Measurements from ENCODE around the gene LHX3.

DNA sequence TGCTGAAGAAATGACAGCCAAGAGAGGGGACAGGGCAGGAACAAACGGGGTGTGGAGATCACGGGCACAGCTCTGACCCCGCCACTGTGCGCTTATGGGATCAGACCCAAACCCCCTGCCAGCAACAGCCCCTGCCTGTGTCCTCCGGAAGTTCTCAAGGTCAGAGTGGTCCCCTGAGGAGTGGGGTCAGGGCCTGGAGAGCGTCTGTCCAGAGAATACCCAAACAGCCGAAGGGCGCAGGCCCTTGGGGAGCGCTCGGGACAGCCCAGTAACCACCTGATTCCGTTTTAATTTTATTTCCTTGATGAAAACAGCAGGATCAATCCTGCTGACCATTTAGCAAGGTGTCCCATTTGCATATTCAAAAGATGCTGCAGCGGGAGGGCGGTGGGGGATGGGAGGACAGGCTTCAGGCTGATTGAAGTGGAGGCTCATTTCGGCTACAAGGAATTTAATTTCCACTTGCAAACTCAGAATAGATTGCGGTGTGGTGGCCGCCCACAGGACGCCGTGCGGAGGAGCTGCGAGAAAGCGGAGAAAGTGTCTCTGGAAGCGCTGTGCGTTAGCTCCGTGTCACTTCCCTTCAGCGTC, 53.6 kb downstream of the LHX3 start:
- TF ChIP-seq, protein P1, sequence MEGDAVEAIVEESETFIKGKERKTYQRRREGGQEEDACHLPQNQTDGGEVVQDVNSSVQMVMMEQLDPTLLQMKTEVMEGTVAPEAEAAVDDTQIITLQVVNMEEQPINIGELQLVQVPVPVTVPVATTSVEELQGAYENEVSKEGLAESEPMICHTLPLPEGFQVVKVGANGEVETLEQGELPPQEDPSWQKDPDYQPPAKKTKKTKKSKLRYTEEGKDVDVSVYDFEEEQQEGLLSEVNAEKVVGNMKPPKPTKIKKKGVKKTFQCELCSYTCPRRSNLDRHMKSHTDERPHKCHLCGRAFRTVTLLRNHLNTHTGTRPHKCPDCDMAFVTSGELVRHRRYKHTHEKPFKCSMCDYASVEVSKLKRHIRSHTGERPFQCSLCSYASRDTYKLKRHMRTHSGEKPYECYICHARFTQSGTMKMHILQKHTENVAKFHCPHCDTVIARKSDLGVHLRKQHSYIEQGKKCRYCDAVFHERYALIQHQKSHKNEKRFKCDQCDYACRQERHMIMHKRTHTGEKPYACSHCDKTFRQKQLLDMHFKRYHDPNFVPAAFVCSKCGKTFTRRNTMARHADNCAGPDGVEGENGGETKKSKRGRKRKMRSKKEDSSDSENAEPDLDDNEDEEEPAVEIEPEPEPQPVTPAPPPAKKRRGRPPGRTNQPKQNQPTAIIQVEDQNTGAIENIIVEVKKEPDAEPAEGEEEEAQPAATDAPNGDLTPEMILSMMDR (IDR thresholded peaks at IDR 0.05; ENCODE audit: insufficient read depth, low read length), result no peak
- no peak for TF ChIP-seq POLR2AphosphoS5 (IDR thresholded peaks at IDR 0.05; ENCODE audit: low read depth)
- no peak for TF ChIP-seq GABPA (IDR thresholded peaks at IDR 0.05; ENCODE audit: low read depth)
- TF ChIP-seq, protein P2, sequence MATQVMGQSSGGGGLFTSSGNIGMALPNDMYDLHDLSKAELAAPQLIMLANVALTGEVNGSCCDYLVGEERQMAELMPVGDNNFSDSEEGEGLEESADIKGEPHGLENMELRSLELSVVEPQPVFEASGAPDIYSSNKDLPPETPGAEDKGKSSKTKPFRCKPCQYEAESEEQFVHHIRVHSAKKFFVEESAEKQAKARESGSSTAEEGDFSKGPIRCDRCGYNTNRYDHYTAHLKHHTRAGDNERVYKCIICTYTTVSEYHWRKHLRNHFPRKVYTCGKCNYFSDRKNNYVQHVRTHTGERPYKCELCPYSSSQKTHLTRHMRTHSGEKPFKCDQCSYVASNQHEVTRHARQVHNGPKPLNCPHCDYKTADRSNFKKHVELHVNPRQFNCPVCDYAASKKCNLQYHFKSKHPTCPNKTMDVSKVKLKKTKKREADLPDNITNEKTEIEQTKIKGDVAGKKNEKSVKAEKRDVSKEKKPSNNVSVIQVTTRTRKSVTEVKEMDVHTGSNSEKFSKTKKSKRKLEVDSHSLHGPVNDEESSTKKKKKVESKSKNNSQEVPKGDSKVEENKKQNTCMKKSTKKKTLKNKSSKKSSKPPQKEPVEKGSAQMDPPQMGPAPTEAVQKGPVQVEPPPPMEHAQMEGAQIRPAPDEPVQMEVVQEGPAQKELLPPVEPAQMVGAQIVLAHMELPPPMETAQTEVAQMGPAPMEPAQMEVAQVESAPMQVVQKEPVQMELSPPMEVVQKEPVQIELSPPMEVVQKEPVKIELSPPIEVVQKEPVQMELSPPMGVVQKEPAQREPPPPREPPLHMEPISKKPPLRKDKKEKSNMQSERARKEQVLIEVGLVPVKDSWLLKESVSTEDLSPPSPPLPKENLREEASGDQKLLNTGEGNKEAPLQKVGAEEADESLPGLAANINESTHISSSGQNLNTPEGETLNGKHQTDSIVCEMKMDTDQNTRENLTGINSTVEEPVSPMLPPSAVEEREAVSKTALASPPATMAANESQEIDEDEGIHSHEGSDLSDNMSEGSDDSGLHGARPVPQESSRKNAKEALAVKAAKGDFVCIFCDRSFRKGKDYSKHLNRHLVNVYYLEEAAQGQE (IDR thresholded peaks at IDR 0.05; ENCODE audit: insufficient replicate concordance, low read depth), result no peak
